ENCODE data around the gene VPS16. TPM values are rescaled to one million over a fixed set of nuclear protein-coding genes. Genes with fewer than 3 reads are reported as not detected.

VPS16 gene
- total and polyA plus RNA-seq, 2 of the 13 experiments (the other 11 are each of a cell fraction or from before 2014, with no cell fraction given) = 34.2 to 35.4 TPM

- Histone ChIP-seq H3K4me2 (ENCODE audit: low read depth, low read length) (no peak overlapping the region), H3K27ac (ENCODE audit: extremely low read length, insufficient read depth, low read length) (no peak overlapping the region), H3K36me3 (replicated peaks in 1 of 2; ENCODE audit: control insufficient read depth in 1 of 2, insufficient read depth in 2 of 2, low read length in 2 of 2) (no peaks in the 10 kb centered on the region), H3K27me3 (ENCODE audit: control insufficient read depth in 1 of 2, insufficient read depth in 2 of 2, low read length in 2 of 2) (peaks cover 7 to 60% of the 10 kb centered on the region in 2 experiments; a peak in 4 of 5 replicates), H4K20me1 (ENCODE audit: insufficient read depth, low read length) (no peaks in the 10 kb centered on the region), H3K4me1 (ENCODE audit: insufficient read depth, low read length) (peaks cover 13% of the 10 kb centered on the region; the same call in 1 of the 2 replicates), H3K4me3 (replicated peaks in 1 of 3; ENCODE audit: insufficient read depth in 1 of 3, low read depth in 2 of 3, low read length in 3 of 3) (no peak overlapping the region), H3K9ac (ENCODE audit: insufficient read depth, low read depth, low read length) (no peak overlapping the region), H2AFZ (ENCODE audit: low read length) (no peak overlapping the region), H3K9me3 (ENCODE audit: low read length) (no peaks in the 10 kb centered on the region), H3K79me2 (ENCODE audit: insufficient read depth, low read length) (no peaks in the 10 kb centered on the region)
- no TSS peak for BruUV-seq (replicated peaks)
- in situ Hi-C loops (cut with HindIII; ENCODE audit: extremely low pct_ligation_motif_present, low pct_unique_long_range_greater_than_20kb) (no loop called here), intact Hi-C loops (cut with micrococcal nuclease; ENCODE audit: unreplicated experiment) (no loop called here)
- DNase-seq (ENCODE audit: low spot score) (no peak), FAIRE-seq (no peak), ATAC-seq (no peak)
- WGBS (ENCODE audit: low lambda C conversion rate) = 5% methylated on average over 5 of the region's 5 CpGs
- ChIA-PET POLR2A (no interaction called here), CTCF (ENCODE audit: low intra/inter-chr PET ratio, low total read pairs) (no interaction called here)
- TF ChIP-seq IKZF1 (IDR thresholded peaks at IDR 0.05) = no peak
Observed at GRCh38 chr20:2822073-2822472, 18.5 kb upstream of the VPS16 start.

GRCh38 chr20:2825761-2826160 is 14.8 kb upstream of the VPS16 start:
- intact Hi-C loops (cut with micrococcal nuclease; ENCODE audit: unreplicated experiment) (no loop called here), in situ Hi-C loops (cut with HindIII; ENCODE audit: extremely low pct_ligation_motif_present, low pct_unique_long_range_greater_than_20kb) (no loop called here)
- H2AFZ ChIP-seq (ENCODE audit: low read length) = no peak overlapping the region
- H3K4me1 ChIP-seq (ENCODE audit: insufficient read depth, low read length) = peaks cover 3% of the 10 kb centered on the region; the same call in 1 of the 2 replicates
- no peaks in the 10 kb centered on the region for H3K79me2 ChIP-seq (ENCODE audit: insufficient read depth, low read length)
- no peak for FAIRE-seq
- H3K9ac ChIP-seq (ENCODE audit: insufficient read depth, low read depth, low read length) = no peak overlapping the region
- DNase-seq (ENCODE audit: low spot score) = no peak
- POLR2A ChIA-PET = no interaction called here
- peaks cover 9 to 24% of the 10 kb centered on the region in 2 experiments; a peak in 4 of 5 replicates for H3K27me3 ChIP-seq (ENCODE audit: control insufficient read depth in 1 of 2, insufficient read depth in 2 of 2, low read length in 2 of 2)
- H3K36me3 ChIP-seq (replicated peaks in 1 of 2; ENCODE audit: control insufficient read depth in 1 of 2, insufficient read depth in 2 of 2, low read length in 2 of 2) = no peaks in the 10 kb centered on the region
- BruUV-seq (replicated peaks) = no TSS peak
- no peak overlapping the region for H3K4me3 ChIP-seq (replicated peaks in 1 of 3; ENCODE audit: insufficient read depth in 1 of 3, low read depth in 2 of 3, low read length in 3 of 3)
- H4K20me1 ChIP-seq (ENCODE audit: insufficient read depth, low read length) = no peaks in the 10 kb centered on the region
- TF ChIP-seq ZFX (CRISPR knock-in tag; IDR thresholded peaks at IDR 0.05; ENCODE audit: low read depth) (no peak), SALL2 (CRISPR knock-in tag; IDR thresholded peaks at IDR 0.05) (no peak), CTCF (CRISPR knock-in tag; IDR thresholded peaks at IDR 0.05) (no peak), POLR2A (IDR thresholded peaks at IDR 0.05; ENCODE audit: insufficient read depth in 1 of 2, low read depth in 2 of 2, low read length in 2 of 2) (no peak), NR0B2 (CRISPR knock-in tag; IDR thresholded peaks at IDR 0.05) (no peak), ZBTB38 (CRISPR knock-in tag; IDR thresholded peaks at IDR 0.05) (no peak), SOX13 (IDR thresholded peaks at IDR 0.05) (no peak), SOX13 (CRISPR knock-in tag; conservative IDR thresholded peaks at IDR 0.05 in 1 of 2, IDR thresholded peaks at IDR 0.05 in 1 of 2) (no peak), HNF4A (CRISPR knock-in tag; IDR thresholded peaks at IDR 0.05) (no peak), HNF1B (CRISPR knock-in tag; IDR thresholded peaks at IDR 0.05) (no peak), GTF2F1 (IDR thresholded peaks at IDR 0.05; ENCODE audit: low read length) (no peak), SNAI1 (CRISPR knock-in tag; IDR thresholded peaks at IDR 0.05; ENCODE audit: borderline replicate concordance) (no peak)
- WGBS (ENCODE audit: low lambda C conversion rate) = 39% methylated on average over 2 of the region's 2 CpGs
- CTCF ChIA-PET (ENCODE audit: low intra/inter-chr PET ratio, low total read pairs) = no interaction called here
- no peak overlapping the region for H3K4me2 ChIP-seq (ENCODE audit: low read depth, low read length)
- H3K27ac ChIP-seq (ENCODE audit: extremely low read length, insufficient read depth, low read length) = no peak overlapping the region
- ATAC-seq = no peak
- no peaks in the 10 kb centered on the region for H3K9me3 ChIP-seq (ENCODE audit: low read length)

All from HepG2 (cell line).